ENCODE measurements around the gene SORCS2. TPM values are rescaled to one million over a fixed set of nuclear protein-coding genes. Genes with fewer than 3 reads are reported as not detected.
A peak's percentile ranks its signal among the peaks of the same experiment; 100 is the strongest.

Gene SORCS2
- total RNA-seq, 2 donors from 2014 or later: 0.68 to 0.92 TPM

DNA sequence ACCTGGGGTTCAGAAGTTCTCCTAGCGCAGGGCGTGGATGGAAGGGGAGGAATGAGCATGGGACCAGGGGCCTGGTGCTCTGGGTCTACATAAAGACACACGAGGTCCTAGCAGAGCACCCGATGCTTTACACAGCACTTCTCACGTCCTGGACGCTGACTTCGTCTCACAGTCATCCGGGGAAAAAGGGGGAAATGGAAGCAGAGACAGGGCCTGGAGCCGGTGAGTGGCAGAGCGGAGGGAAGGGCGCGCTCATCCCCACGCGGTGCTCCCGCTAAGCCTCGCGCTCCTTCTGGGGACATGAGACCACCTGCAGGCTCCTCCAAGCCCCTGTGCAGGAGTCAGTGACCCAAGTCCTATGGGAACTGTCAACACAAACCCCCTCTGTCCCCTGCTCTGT lies 589.7 kb downstream of the SORCS2 start:
- Histone ChIP-seq H3K27me3 (replicated peaks; ENCODE audit: insufficient read depth) (no peaks in the 10 kb centered on the region), H3K36me3 (peaks cover 4% of the 10 kb centered on the region), H3K4me3 (peak overlapping the region; percentile 11), H3K9me3 (no peaks in the 10 kb centered on the region), H3K27ac (peak overlapping the region; percentile 85), H3K4me1 (ENCODE audit: control insufficient read depth in 1 of 2, low read depth in 2 of 2) (peaks cover 19 to 60% of the 10 kb centered on the region in 2 donors)
- ATAC-seq (ENCODE audit: insufficient number of reproducible peaks, low FRiP score, low read depth) (no peak), DNase-seq (ENCODE audit: low spot score) (no peak)
- TF ChIP-seq, protein P1, sequence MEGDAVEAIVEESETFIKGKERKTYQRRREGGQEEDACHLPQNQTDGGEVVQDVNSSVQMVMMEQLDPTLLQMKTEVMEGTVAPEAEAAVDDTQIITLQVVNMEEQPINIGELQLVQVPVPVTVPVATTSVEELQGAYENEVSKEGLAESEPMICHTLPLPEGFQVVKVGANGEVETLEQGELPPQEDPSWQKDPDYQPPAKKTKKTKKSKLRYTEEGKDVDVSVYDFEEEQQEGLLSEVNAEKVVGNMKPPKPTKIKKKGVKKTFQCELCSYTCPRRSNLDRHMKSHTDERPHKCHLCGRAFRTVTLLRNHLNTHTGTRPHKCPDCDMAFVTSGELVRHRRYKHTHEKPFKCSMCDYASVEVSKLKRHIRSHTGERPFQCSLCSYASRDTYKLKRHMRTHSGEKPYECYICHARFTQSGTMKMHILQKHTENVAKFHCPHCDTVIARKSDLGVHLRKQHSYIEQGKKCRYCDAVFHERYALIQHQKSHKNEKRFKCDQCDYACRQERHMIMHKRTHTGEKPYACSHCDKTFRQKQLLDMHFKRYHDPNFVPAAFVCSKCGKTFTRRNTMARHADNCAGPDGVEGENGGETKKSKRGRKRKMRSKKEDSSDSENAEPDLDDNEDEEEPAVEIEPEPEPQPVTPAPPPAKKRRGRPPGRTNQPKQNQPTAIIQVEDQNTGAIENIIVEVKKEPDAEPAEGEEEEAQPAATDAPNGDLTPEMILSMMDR (IDR thresholded peaks at IDR 0.05): no peak

GRCh38 chr4:7782783-7783182 lies 590.4 kb downstream of the SORCS2 start:
- Histone ChIP-seq H3K27me3 (replicated peaks; ENCODE audit: insufficient read depth) (no peaks in the 10 kb centered on the region), H3K9me3 (no peaks in the 10 kb centered on the region), H3K4me1 (ENCODE audit: control insufficient read depth in 1 of 2, low read depth in 2 of 2) (peaks cover 19 to 60% of the 10 kb centered on the region in 2 donors), H3K36me3 (no peaks in the 10 kb centered on the region), H3K27ac (peak overlapping the region; percentile 85), H3K4me3 (peak overlapping the region; percentile 16)
- TF ChIP-seq, protein P1 (IDR thresholded peaks at IDR 0.05): no peak
- DNase-seq (ENCODE audit: low spot score): no peak
- ATAC-seq (ENCODE audit: insufficient number of reproducible peaks, low FRiP score, low read depth): no peak

DNA sequence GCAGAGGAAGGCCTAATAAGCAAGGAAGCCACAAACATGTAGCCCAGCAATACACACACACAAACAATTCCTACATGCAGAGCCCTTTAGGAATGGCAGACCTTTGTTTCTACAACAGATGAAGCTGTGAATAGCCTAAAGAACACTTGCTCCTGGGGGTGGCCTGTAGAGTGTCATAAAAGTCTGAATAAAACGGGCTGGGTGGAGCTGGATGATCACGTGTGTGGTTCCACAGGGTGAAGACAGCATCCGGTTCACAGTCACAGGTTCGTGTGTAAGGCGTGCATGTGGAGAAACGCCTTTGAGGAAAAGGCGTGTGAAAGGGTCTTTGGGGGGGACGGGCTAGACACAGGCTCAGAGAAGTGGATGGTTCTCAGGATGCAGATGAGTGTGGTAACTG lies 591.2 kb downstream of the SORCS2 start:
- TF ChIP-seq, protein P1 (IDR thresholded peaks at IDR 0.05): no peak
- ATAC-seq (ENCODE audit: insufficient number of reproducible peaks, low FRiP score, low read depth) (no peak), DNase-seq (ENCODE audit: low spot score) (no peak)
- Histone ChIP-seq H3K4me3 (no peak overlapping the region), H3K27me3 (replicated peaks; ENCODE audit: insufficient read depth) (no peaks in the 10 kb centered on the region), H3K4me1 (ENCODE audit: control insufficient read depth in 1 of 2, low read depth in 2 of 2) (peaks cover 19 to 53% of the 10 kb centered on the region in 2 donors), H3K36me3 (no peaks in the 10 kb centered on the region), H3K9me3 (no peaks in the 10 kb centered on the region), H3K27ac (peak overlapping the region; percentile 85)

- Histone ChIP-seq H3K4me1 (ENCODE audit: control insufficient read depth in 1 of 2, low read depth in 2 of 2) (peaks cover 19 to 53% of the 10 kb centered on the region in 2 donors), H3K27ac (peak overlapping the region; percentile 32 to 85), H3K36me3 (no peaks in the 10 kb centered on the region)
Measured at GRCh38 chr4:7784131-7784870, 592.0 kb downstream of the SORCS2 start.

DNA sequence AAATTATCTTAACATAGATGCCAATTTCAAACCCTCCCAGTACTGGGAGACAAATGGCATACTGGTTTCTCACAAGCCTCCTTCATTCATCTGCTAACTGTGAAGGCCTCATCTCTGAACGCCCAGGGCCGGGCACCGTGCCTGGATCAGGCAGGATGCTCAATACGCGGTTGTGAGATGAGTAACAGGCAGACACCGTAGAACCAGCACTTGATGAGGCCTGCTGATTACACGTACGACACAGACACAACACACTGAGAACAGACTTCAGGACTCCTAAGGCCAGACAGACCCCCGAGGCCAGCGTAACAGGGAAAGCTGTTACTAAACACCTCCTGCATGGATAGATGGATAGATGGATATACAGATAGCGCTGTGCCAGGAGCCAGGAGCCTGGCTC lies 592.7 kb downstream of the SORCS2 start:
- H3K27me3 ChIP-seq (replicated peaks; ENCODE audit: insufficient read depth): no peaks in the 10 kb centered on the region
- H3K4me1 ChIP-seq (ENCODE audit: control insufficient read depth in 1 of 2, low read depth in 2 of 2): peaks cover 24 to 46% of the 10 kb centered on the region in 2 donors
- TF ChIP-seq, protein P1 (IDR thresholded peaks at IDR 0.05): no peak
- no peaks in the 10 kb centered on the region for H3K9me3 ChIP-seq
- DNase-seq (ENCODE audit: low spot score): no peak
- H3K36me3 ChIP-seq: no peaks in the 10 kb centered on the region
- ATAC-seq (ENCODE audit: insufficient number of reproducible peaks, low FRiP score, low read depth): no peak
- no peak overlapping the region for H3K27ac ChIP-seq
- no peak overlapping the region for H3K4me3 ChIP-seq

More at GRCh38 chr4:7784131-7784870, 592.0 kb downstream of the SORCS2 start:
- no peak overlapping the region for H3K4me3 ChIP-seq
- ATAC-seq (ENCODE audit: insufficient number of reproducible peaks, low FRiP score, low read depth): no peak
- H3K9me3 ChIP-seq: no peaks in the 10 kb centered on the region
- TF ChIP-seq, protein P1 (IDR thresholded peaks at IDR 0.05): no peak
- DNase-seq (ENCODE audit: low spot score): no peak
- H3K27me3 ChIP-seq (replicated peaks; ENCODE audit: insufficient read depth): no peaks in the 10 kb centered on the region
